NCI-H748 treated with DMSO at 0.1 percent for 48 hours (cell line): ENCODE results near the gene VAPA.

ENCODE experiments used
- DNase-seq: peaks from one replicate; lab custom pipeline; 2025; lab: John Stamatoyannopoulos, UW

VAPA gene

DNA sequence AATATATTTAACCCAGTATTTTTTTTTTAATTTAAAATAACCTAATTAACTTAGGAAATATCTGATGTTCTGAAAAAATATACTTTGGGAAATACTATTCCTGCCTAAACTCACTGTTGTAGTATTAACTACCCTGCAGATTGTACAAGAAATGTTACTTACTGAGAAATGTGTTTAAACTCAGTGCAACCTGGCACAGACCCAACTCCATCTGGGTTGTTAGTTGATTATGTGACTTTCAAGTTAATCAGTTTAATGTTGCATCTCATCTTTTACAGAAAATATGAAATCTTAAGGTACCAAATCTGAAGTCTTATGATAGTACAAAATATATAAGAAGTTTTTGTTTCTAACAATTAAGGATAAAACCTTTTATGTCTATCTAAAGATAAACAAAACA lies 27.3 kb downstream of the VAPA start:
- DNase-seq, result no peak

DNA sequence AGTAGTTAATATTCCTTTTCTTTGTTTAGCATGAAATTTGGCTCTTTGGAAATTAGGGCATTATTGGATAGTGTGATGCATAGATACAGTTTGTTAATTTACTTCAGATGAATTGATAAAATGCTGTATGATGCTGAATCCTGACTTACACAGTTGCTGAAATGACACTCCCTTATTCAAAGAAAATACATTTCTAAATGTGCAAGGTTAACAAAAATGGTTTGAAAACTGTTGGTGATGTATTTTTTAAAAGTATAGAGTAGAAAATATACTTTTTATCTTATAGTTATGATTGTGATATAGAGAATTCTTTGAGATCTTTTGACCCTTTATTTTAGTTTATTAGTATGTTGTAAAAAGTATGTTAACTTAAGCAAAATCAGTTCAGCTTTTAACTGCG lies 27.8 kb downstream of the VAPA start:
- no peak for DNase-seq

DNA sequence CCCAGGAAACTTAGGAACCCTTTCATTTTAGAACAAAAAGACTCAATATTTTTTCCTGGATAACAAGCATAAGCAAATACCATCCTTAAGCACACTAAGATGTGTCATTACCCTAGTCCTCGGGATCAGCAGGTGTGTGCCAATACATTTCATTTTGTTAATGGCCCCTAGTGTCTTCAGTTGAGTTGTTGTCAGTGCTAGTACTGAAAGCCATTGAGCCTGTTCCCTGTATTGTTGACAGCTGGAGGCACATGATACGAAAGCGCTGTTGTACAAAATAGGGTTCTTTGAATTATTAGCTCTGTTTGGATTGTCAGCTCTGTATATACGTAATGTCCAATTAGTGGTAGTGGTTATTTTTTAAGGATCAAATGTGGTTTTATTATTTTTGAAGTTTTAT lies 29.5 kb downstream of the VAPA start:
- peak; percentile 74 for DNase-seq

DNA sequence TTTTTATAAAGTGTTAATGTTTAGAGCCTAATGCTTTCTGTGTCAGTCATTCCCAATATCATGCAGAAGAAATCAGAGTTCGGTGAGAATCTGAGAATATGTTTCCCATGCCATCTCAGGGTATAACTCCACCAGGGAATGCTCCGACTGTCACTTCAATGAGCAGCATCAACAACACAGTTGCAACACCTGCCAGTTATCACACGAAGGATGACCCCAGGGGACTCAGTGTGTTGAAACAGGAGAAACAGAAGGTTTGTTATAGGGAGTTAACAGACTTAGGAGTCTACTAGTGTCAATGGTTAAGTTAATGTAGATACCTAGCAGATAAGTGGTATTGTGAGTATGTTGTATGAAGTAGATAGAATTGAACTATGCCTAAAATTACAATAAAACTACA lies 31.0 kb downstream of the VAPA start:
- no peak for DNase-seq

DNA sequence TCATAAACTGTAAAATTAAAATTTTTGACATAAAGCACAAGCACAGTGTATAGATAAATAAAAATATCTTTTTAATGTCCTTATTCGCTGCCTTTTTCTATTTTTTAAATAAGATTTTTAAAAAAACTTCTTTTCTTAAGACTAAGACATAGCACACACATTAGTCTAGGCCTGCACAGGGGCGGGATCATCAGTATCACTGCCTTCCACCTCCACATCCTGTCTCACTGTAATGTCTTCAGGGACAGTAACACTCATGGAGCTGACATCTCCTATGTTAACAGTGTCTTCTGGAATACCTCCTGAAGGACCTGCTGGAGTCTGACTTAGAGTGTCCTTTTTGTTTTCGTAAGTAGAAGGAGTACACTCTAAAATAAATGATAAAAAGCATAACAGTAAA lies 33.0 kb downstream of the VAPA start:
- DNase-seq, result no peak

DNA sequence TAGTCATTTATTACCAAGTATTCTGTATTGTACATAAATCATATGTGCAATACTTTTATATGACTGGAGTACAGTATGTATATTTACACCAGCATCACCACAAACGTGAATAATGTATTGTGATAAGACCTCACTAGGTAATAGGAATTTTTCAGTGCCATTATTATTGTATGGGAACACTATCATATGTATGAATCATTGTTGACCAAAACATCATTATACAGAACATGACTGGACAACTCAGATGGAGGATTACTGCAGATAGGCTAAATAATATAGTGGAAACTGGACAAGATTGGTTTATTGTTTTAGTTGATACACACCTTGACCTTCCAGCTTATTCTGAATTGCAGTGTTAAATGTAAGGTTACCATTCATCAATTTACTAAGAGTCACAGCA lies 33.4 kb downstream of the VAPA start:
- no peak for DNase-seq

DNA sequence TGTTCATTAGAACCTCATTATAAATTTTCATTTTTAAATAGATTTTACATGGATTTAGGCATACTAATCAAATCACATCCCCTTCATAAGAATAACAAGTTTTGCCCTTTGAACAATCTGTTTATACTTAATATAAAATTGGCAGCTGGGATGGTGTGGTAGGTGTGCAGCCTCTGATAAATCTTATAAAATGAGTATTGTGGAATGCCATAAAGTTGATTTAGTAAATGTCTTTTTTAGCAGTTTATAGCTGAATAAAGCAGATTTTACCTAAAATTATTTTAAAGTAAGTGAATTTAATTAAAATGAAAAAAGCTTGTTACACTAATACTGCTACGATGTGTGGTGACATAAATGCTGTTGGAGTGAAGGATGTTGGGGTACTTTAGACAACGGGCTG lies 35.5 kb downstream of the VAPA start:
- no peak for DNase-seq

DNA sequence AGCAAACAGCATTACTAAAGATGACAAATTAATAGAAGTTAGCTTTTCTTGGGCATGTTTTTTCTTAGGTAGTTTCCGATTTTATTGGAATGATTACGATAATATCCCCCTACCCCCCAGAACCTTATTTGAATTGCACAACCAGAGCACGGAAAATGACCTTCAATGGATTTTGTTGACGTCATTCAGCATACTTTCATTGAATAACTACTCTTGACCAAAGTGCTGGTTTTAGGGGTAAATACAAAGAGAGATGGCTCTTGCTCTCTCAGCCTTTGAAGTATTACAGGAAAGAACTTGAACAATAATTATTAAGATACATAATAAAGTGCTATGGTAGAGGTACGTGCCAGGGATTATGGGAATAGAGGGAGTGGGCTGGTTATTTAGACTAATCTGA lies 36.0 kb downstream of the VAPA start:
- no peak for DNase-seq

DNA sequence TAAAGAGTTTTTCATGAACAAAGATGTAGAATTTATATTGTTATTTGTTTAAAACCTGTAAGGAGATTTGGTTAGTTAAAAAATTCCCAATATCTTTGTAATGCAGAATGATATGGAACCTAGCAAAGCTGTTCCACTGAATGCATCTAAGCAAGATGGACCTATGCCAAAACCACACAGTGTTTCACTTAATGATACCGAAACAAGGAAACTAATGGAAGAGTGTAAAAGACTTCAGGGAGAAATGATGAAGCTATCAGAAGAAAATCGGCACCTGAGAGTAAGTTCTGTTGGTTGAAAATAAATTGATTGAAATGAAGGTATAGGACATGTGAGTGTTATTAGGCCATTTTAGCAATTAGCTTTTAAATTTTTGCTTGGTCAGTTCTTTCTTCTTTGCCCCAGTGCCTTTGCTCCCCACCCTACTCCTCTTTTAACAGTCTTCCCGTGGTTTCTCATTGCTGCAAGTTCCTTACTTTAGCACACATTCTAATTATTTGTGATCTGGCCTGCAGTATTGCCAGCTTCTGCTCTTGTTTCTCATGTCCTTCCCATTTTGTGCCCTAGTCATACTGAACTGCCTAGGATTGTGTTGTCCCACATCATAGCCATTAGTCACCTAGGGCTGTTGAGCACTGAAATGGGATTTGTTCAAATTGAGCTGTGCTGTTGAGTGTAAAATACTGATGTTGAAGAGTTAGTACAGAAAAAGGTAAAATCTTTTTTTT lies 36.6 kb downstream of the VAPA start:
- no peak for DNase-seq

DNA sequence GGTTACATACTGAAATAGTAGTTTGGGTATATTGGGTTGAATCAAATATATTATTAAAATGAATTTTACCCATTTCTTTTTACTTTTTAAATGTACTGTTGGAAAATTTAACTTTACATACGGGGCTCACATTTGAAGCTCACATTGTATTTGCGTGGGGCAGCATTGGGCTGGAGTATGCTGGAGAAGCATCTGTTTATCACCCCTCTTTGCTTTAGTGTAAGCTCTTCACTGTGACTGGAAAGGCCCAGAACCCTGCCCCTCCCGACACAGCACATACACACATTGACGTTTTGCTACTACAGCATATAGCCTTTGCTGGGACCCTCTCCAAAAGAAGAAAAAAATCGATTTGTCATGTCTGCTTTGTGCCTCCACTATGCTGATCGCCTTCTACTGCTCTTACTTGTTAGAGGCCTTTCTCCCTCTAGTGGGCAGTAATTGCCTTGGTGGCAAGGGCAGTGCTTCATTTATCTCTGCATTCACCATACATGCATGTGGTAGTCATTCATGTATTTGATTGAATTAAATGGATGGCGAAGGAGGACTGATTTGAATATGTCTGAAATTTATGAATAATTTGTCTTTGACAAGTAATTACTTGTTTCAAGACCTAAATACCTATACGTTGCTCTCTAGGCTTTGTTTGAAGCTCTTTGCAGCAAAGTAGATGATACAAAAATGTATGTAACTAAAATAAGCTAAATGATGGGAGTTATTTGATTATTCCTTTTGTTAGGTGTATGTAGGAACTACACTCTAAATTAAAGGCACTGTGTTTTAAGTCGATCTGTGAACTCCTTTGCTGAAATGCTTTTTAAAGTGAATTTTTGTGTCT lies 37.4 kb downstream of the VAPA start:
- DNase-seq, result no peak

DNA sequence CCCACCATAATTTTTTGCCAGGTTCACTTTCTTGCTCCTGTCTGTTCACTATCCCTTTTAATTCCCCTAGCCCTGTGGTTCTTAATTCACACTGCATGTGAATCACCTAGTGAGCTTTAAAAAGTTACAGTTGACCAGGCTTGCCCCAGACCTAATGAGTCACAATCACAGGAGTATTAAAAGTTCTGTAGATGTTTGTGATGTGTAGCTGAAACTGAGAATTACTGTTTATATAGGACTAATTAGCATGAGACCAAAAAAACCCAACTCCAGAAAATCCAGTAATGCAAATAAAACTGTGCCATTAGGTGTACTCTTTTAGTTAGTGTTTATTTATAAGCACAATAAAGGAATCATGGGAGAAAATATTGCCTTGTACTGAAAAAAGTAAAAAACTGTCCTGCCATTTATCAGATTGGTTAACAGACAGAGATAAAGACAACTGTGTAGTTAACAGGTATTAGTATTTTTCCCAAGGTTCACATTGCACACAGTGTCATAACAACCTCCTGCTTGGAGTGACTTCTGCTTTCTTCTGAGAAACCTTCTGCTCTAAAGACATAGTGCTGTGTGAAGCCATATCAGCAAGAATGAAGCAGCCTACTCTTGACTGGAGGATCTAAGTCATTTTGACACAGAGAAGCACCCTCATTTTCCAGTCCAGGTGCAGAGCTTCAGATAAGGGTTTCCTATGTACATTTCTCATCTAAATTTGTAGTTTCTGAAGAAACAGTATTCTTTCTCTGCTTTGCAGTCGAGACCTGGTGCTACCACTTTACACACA lies 39.0 kb downstream of the VAPA start:
- DNase-seq, result no peak

DNA sequence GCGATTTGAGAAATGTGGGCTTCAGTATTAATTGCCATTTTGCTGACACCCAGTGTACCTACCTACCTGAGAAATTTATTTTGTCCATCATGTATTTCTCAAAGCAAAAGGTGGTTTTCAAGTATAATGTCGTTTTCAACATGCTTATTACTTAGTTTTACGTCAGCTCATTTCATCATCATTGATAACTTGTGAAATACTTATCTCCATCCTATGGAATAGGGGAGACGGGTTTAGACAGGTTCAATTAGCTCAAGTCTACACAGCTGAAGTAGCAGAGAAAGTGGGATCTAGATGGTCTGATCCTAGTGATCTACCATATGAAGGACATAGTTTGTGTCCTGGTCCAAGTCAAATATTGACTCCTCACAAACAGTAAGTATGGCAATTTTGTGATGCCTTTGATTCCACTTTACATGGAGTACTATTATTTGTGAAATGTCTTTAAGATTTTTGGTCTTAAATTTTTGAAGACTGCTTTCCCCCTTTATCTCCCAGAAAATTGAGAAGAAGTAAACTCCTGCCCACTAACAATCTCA lies 45.1 kb downstream of the VAPA start:
- no peak for DNase-seq

DNA sequence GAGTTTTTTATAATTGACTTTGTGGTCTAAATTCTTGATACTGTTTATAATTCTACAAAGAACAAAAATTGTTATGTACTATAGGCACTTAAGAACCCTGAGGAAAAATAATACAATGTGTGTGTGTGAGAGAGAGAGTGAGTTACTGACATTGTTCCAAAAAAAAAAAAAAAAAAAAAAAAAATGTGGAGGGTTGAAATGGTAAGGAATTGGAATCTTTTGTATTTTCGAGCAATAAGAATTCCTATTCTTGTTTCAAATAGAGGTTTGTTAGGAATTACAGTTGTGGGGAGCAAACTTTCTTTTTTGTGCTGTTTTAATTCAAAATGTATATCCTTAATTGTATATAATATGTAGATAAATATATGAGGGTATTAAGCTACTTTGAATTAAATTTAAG lies 45.7 kb downstream of the VAPA start:
- DNase-seq, result no peak

DNA sequence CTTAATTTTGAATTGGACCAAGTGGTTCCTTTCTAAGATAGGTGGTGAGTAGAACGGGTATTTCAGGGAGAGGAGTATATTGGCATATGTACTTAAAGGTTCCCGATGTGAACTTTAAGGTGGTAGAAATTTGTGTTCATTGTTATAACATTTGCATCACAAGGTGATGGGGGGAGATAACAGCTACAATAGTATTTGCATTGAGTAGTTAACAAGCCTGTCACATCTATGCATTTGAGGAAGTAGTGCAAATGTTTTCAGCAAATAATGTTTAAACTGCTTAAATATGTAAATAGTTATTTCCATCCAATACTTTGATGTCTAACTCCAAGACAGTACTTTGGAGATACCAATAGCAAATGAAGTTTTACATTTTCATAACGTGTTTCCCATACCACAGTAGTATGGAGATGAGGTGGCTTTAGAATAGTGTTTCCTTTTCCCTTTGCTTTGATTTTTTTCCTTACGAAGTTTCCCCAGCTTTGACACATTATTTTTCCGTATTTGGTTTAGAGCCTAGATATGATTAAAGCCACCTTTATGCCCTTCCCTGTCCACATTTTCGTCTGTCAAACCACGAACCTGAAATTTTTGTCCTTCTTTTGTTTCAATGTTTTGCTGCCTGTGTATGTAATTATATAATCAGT lies 46.6 kb downstream of the VAPA start:
- DNase-seq, result no peak

DNA sequence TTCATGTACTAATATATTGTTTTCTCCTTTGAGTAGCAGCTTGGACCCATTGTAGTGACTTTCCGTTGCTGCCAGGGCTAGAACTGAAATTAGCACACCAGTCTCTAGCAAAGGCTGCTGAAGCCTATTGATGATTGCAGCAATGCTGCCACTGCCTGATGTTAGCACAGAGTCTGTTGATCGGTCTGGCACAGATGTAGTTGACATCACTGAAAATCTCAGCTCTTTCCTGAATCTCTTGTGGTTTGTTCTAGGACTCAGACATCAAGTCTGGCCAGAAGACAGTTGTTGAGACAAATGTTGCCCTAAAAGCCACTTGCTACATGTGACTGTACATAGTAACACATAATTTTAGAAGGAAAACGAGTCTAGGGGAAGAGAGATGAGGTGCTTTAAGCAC lies 47.2 kb downstream of the VAPA start:
- DNase-seq, result no peak

DNA sequence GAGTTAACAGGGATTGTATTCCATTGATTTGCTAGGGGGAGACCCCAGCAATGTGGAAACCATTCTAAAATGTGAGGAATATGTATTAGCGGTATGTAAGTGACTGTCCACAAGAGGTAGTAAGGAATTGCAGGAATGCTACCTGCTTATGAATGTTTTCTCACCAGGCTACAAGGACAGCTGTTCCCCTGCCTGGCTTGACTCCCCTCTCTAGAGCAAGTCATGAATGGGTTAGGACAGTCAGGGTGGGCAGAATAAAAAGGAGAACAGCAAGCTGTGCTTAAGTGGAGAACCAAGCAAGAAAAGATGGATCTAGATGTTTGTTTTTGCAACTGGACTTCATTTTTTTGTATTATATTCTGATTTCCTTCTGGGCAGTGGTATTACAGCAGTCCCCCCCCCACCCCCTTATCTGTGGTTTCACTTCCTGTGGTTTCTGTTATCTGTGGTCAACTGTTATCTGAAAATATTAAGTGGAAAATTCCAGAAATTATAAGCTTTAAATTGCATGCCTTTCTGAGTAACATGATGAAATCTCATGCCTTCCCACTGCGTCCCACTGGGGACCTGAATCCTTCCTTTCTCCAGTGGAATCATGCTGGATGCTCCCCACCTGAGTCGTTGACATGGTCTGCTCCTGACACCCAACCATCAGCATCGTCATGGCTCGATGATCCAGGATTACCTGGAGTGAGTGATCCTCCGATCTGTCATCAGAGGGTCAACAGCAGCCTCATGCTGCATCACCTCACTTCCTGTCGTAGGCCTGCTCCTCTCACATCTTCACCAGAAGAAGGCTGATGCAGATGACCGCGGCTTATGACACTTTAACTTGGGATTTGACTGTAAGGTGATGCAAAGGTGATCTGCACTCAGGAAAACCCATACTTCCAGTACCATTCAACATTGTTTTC lies 52.2 kb downstream of the VAPA start:
- DNase-seq, result no peak

DNA sequence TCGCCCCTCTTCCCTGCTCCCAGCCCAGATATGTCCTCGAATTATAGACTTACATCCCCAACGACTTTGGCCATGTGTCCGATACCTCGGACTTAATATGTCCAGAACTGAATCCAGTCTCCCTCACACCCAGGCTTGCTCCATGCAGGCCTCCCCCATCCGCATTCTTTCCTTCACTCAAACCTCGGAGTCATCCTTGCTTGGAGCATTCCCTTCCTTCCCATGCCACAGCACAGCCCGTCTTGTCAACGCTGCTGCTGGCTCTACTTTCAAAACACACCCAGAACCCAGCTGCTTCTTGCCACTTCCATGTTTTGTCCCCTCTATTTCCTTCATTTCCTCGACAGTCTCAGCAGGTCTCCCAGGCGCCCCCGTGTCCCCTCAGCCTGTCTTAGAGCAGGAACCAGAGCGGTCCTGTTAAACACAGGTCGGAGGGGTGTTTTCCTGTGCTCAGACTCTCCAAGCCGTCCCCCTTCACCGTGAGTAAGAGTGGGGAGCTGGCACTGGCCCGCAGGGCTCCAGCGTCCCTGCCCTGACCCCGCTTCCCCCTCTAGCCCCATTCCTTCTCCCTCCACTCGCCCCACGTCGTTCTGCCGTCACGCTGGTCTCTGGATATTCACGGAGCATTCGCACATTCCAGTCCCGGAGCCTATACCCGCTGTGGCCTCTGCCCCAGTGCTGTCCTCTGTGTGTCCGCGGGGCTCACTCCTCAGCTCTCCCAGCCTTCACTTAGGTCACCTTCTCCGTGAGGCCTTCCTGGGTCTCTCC lies 54.4 kb downstream of the VAPA start:
- no peak for DNase-seq

DNA sequence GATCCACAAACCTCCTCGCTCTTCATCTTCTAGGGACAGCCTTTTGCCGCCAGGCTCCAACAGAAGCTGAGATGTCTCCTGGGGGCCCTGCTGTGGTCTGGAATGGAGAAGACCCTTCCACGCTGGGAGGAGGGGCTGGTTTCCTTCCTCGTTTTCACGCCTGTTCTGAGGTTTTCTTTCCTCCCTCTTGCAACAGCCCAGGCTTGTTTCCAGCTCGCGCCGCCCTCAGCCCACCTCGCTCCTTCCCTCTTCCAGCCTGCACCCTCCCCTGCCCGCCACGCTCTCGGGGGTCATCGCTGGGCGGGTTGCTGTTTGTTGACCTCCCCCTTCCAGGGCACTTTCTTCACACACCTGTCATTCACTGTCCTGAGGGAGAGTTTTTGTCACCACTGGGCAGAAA lies 55.4 kb downstream of the VAPA start:
- no peak for DNase-seq

DNA sequence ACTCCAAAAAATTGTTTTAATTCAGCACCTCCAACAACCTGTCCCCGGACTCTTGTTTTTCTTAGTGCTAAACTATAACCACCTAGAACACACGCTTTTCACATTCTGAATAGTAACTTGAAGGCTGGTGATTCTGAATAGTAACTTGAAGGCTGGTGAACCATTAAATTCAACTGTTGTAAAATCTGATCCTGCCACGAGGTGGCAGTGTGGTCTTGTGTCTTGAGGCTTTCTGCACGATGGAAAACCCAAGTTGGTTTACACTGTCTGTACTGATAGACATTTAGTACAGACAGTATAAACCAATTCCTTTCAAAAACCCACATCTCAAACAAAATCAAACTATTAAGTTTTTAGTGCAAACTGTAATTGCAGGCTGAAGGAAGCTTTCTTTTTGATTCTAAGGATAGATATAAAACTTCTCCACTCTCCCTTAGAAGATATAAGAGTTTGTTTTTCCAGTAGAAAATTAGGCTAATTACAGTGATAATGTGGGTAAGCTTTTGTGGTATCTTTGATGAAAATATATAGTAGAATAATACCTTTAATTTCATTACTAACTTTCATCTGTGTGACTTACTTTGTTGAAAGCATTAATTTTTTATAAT lies 57.6 kb downstream of the VAPA start:
- peak; percentile 80 for DNase-seq

DNA sequence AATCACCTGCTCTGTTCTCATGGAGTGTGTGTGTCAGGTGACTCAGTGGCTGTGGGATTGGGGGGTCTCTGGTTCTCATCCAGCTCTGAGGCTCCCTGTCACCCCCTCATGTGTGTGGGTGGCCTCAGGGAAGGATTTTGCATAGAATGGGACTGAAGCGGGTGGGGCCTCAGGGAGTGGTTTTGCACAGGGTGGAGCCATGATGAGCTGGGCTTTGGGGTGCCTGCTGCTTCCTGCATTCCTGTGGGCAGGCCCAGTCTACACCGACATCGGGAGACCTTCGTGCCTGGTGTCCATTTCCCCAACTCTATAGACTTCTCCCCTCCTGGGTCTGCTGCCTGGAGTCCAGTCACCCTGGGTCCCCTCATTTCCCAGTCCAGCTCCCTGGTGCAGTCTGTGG lies 59.7 kb downstream of the VAPA start:
- no peak for DNase-seq
